Effector memory CD4-positive, alpha-beta T cell (primary cell): ENCODE data around the gene GNL2.
"Not testable (repeated sequence)": the region's sequence is repeated elsewhere in the genome, so short reads cannot be mapped to it uniquely, and the experiment has no call there.

Source experiments
- DNase-seq, 3 donors: peaks; one replicate each; pipeline ENCODE4 v3.0.0-alpha.2; 2020
- H3K27ac ChIP-seq: 2 replicates; pipeline ENCODE4 v1.7.0; 2013; ENCODE audit warnings: mild to moderate bottlenecking, low read length, moderate library complexity; ENCODE audit not compliant: insufficient read depth, poor library complexity, severe bottlenecking
- H3K27me3 ChIP-seq: replicated peaks from 2 replicates; pipeline ENCODE4 v1.7.0; 2013; ENCODE audit warnings: mild to moderate bottlenecking, low read length; ENCODE audit not compliant: insufficient read depth, control insufficient read depth, poor library complexity, severe bottlenecking
- H3K36me3 ChIP-seq: 2 replicates; pipeline ENCODE4 v1.7.0; 2013; ENCODE audit warnings: mild to moderate bottlenecking, low read length, moderate library complexity; ENCODE audit not compliant: control insufficient read depth, insufficient read depth
- H3K4me1 ChIP-seq: 2 replicates; pipeline ENCODE4 v1.7.0; 2013; ENCODE audit warnings: low read length, mild to moderate bottlenecking; ENCODE audit not compliant: control insufficient read depth, insufficient read depth, poor library complexity, severe bottlenecking
- H3K4me3 ChIP-seq: 2 replicates; pipeline ENCODE4 v1.7.0; 2013; ENCODE audit warnings: low read length, low read depth, mild to moderate bottlenecking; ENCODE audit not compliant: insufficient read depth, poor library complexity, severe bottlenecking
- H3K9me3 ChIP-seq: 2 replicates; pipeline ENCODE4 v1.7.0; 2013; ENCODE audit warnings: mild to moderate bottlenecking, low read length, moderate library complexity; ENCODE audit not compliant: control insufficient read depth

GNL2 gene

GRCh38 chr1:37560401-37561132 is 35.2 kb downstream of the GNL2 start:
- Histone ChIP-seq H3K36me3 (peaks cover 9% of the 10 kb centered on the region), H3K27me3 (no peaks in the 10 kb centered on the region), H3K9me3 (no peaks in the 10 kb centered on the region), H3K4me1 (no peaks in the 10 kb centered on the region), H3K27ac (no peak overlapping the region), H3K4me3 (no peak overlapping the region)
- DNase-seq: no peak

- H3K4me1 ChIP-seq, DNase-seq, H3K27me3 ChIP-seq, H3K4me3 ChIP-seq, H3K27ac ChIP-seq, H3K36me3 ChIP-seq, H3K9me3 ChIP-seq: not testable (repeated sequence)
Observed at GRCh38 chr1:37559957-37560379, 35.8 kb downstream of the GNL2 start.

- no peak for DNase-seq
- no peaks in the 10 kb centered on the region for H3K36me3 ChIP-seq
- H3K27ac ChIP-seq: no peak overlapping the region
- H3K4me1 ChIP-seq: no peaks in the 10 kb centered on the region
- no peak overlapping the region for H3K4me3 ChIP-seq
- H3K9me3 ChIP-seq: no peaks in the 10 kb centered on the region
- no peaks in the 10 kb centered on the region for H3K27me3 ChIP-seq
Observed at GRCh38 chr1:37559080-37559479, 36.7 kb downstream of the GNL2 start.

- H3K36me3 ChIP-seq: no peaks in the 10 kb centered on the region
- H3K27ac ChIP-seq: no peak overlapping the region
- DNase-seq: no peak
- H3K4me1 ChIP-seq: peaks cover under 1% of the 10 kb centered on the region
- no peak overlapping the region for H3K4me3 ChIP-seq
- no peaks in the 10 kb centered on the region for H3K9me3 ChIP-seq
- H3K27me3 ChIP-seq: no peaks in the 10 kb centered on the region
Observed at GRCh38 chr1:37558411-37558810, 37.3 kb downstream of the GNL2 start.

- H3K4me3 ChIP-seq: no peak overlapping the region
- H3K4me1 ChIP-seq: peaks cover 11% of the 10 kb centered on the region
- no peak for DNase-seq
- H3K36me3 ChIP-seq: no peaks in the 10 kb centered on the region
- H3K27me3 ChIP-seq: no peaks in the 10 kb centered on the region
- no peaks in the 10 kb centered on the region for H3K9me3 ChIP-seq
- H3K27ac ChIP-seq: no peak overlapping the region
Observed at GRCh38 chr1:37557402-37557801, 38.3 kb downstream of the GNL2 start.

- H3K27me3 ChIP-seq: no peaks in the 10 kb centered on the region
- no peaks in the 10 kb centered on the region for H3K36me3 ChIP-seq
- no peak for DNase-seq
- no peaks in the 10 kb centered on the region for H3K9me3 ChIP-seq
- no peak within 1 kb of the TSS for H3K27ac ChIP-seq
- peaks cover 12% of the 10 kb centered on the region for H3K4me1 ChIP-seq
- H3K4me3 ChIP-seq: no peak within 1 kb of the TSS
Observed at GRCh38 chr1:37556712-37557196, 39.0 kb downstream of the GNL2 start, which contains the start of gene DNALI1. TSS of gene DNALI1 (plus strand) at chr1:37556940. CDS start at chr1:37556995, 55 bp downstream.

- no peaks in the 10 kb centered on the region for H3K27me3 ChIP-seq
- H3K36me3 ChIP-seq: peaks cover 5% of the 10 kb centered on the region
- peak within 1 kb of the TSS; percentile 88 for H3K27ac ChIP-seq
- peak within 1 kb of the TSS; percentile 98 for H3K4me3 ChIP-seq
- DNase-seq: peak; percentile 79 to 89 (median 87)
- H3K4me1 ChIP-seq: peaks cover 12% of the 10 kb centered on the region
- H3K9me3 ChIP-seq: no peaks in the 10 kb centered on the region
Observed at GRCh38 chr1:37553927-37554808, 41.6 kb downstream of the GNL2 start, which contains the start of gene SNIP1. TSS of gene SNIP1 (minus strand) at chr1:37554293. CDS start at chr1:37554229, 64 bp downstream.

GRCh38 chr1:37553598-37553926 is 42.2 kb downstream of the GNL2 start:
- H3K4me3 ChIP-seq: peak overlapping the region; percentile 98
- peak overlapping the region; percentile 88 for H3K27ac ChIP-seq
- peaks cover 10% of the 10 kb centered on the region for H3K36me3 ChIP-seq
- H3K4me1 ChIP-seq: peaks cover 12% of the 10 kb centered on the region
- no peak for DNase-seq
- H3K9me3 ChIP-seq: no peaks in the 10 kb centered on the region
- no peaks in the 10 kb centered on the region for H3K27me3 ChIP-seq

- no peak for DNase-seq
- Histone ChIP-seq H3K9me3 (no peaks in the 10 kb centered on the region), H3K27me3 (no peaks in the 10 kb centered on the region), H3K27ac (no peak overlapping the region), H3K4me1 (peaks cover 12% of the 10 kb centered on the region), H3K4me3 (no peak overlapping the region), H3K36me3 (peaks cover 38% of the 10 kb centered on the region)
Observed at GRCh38 chr1:37549341-37549740, 46.4 kb downstream of the GNL2 start.

- DNase-seq: no peak
- Histone ChIP-seq H3K27ac (no peak overlapping the region), H3K4me1 (no peaks in the 10 kb centered on the region), H3K36me3 (peaks cover 48% of the 10 kb centered on the region), H3K27me3 (no peaks in the 10 kb centered on the region), H3K9me3 (no peaks in the 10 kb centered on the region), H3K4me3 (no peak overlapping the region)
Observed at GRCh38 chr1:37545019-37545418, 50.7 kb downstream of the GNL2 start.
